K562 (cell line): Measurements from ENCODE around the gene ARL3. TPM values are rescaled to one million over a fixed set of nuclear protein-coding genes. Genes with fewer than 3 reads are reported as not detected.

Experiments used
- MAFF ChIP-seq: IDR thresholded peaks from 2 replicates; pipeline ENCODE4 v1.6.1; 2012; ENCODE audit warnings: low read length, improper control_type of control experiment
- NKRF ChIP-seq: fragments of 450-650 bp; IDR thresholded peaks from 2 replicates; pipeline ENCODE4 v1.6.1; 2016; ENCODE audit warnings: borderline replicate concordance
- NR2F6 ChIP-seq: fragments of 450-650 bp; formaldehyde crosslinking; IDR thresholded peaks from 2 replicates; pipeline ENCODE4 v1.4.0; 2020; ENCODE audit warnings: mild to moderate bottlenecking
- PHB ChIP-seq: fragments of 250-450 bp; sonication (Bioruptor Pico); IDR thresholded peaks from 2 replicates; pipeline ENCODE4 v1.5.0; 2021
- POLR3A ChIP-seq: IDR thresholded peaks from 2 replicates; pipeline ENCODE4 v1.6.1; 2011; ENCODE audit warnings: borderline replicate concordance, mild to moderate bottlenecking, moderate library complexity; ENCODE audit not compliant: insufficient read length, insufficient read depth; ENCODE audit errors: extremely low read depth
- REST ChIP-seq, 2 experiments: fragments of 450-650 bp; formaldehyde crosslinking in 1 of 2; IDR thresholded peaks; 2 replicates each; pipeline versions ENCODE4 v1.4.0 to v1.6.1; 2014 to 2020; ENCODE audit warnings: mild to moderate bottlenecking in 2 of 2, borderline replicate concordance in 1 of 2, low read depth in 1 of 2
- SPI1 ChIP-seq: IDR thresholded peaks from 2 replicates; pipeline ENCODE4 v1.6.1; 2011; ENCODE audit warnings: low read depth, low read length, control low read depth, borderline replicate concordance
- ZNF224 ChIP-seq: sonication (generic); formaldehyde crosslinking; IDR thresholded peaks from 2 replicates; pipeline ENCODE4 v1.8.0; 2022; ENCODE audit warnings: mild to moderate bottlenecking, missing genetic modification reagents
- polyA plus RNA-seq, 8 experiments: library from polyadenylated mRNA; depleted of rRNA in 4 of 8; stranded (reverse) in 5 of 8; unstranded in 3 of 8; fragments of >200 nt; fragmentation: Nextera tagmentation in 2 of 8; fragmentation: Illumina TruSeq in 1 of 8; extraction: Ambion mirVana in 2 of 8; extraction: Trizol in 1 of 8; gene quantifications; 2 replicates each; pipeline versions ENCODE4 v1.2.1 to v1.2.3, GENCODE V29; 2011 to 2014; ENCODE audit warnings: inconsistent platforms in 1 of 8, missing spikeins in 1 of 8
- total RNA-seq, 7 experiments: library from RNA; depleted of rRNA in 6 of 7; stranded (reverse); fragments of >200 nt in 6 of 7; fragmentation: Illumina TruSeq in 2 of 7; extraction: Trizol in 2 of 7; gene quantifications; 2 replicates each; pipeline versions ENCODE4 v1.2.1 to v1.2.3, GENCODE V29; 2011 to 2021; ENCODE audit warnings: low replicate concordance in 1 of 7
- TF ChIP-seq, protein P1 (sequence below): fragments of 250-450 bp; sonication (Bioruptor Pico); IDR thresholded peaks from 2 replicates; pipeline ENCODE4 v1.8.0; 2021; ENCODE audit warnings: moderate library complexity, mild to moderate bottlenecking, inconsistent platforms
- TF ChIP-seq, protein P2 (sequence below): conservative IDR thresholded peaks from 2 replicates; pipeline ENCODE4 v1.6.1; 2011; ENCODE audit warnings: low read depth, mild to moderate bottlenecking, low read length; ENCODE audit not compliant: control insufficient read depth

The ARL3 gene
- total and polyA plus RNA-seq, 9 of the 15 experiments (the other 6 are each of a cell fraction or from before 2014, with no cell fraction given): 2.9 to 8.9 (median 4.8) TPM

GRCh38 chr10:102675666-102676533 is 38.3 kb downstream of the ARL3 start (continued):
- TF ChIP-seq REST (IDR thresholded peaks at IDR 0.05; ENCODE audit: borderline replicate concordance): no peak
- TF ChIP-seq REST (CRISPR knock-in tag; IDR thresholded peaks at IDR 0.05; ENCODE audit: low read depth): no peak
- TF ChIP-seq, protein P1, sequence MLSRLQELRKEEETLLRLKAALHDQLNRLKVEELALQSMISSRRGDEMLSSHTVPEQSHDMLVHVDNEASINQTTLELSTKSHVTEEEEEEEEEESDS (CRISPR knock-in tag): no peak
- peak; percentile 49; the same call in 1 of the 2 replicates for TF ChIP-seq SPI1
- TF ChIP-seq PHB (CRISPR knock-in tag): no peak
- TF ChIP-seq, protein P2, sequence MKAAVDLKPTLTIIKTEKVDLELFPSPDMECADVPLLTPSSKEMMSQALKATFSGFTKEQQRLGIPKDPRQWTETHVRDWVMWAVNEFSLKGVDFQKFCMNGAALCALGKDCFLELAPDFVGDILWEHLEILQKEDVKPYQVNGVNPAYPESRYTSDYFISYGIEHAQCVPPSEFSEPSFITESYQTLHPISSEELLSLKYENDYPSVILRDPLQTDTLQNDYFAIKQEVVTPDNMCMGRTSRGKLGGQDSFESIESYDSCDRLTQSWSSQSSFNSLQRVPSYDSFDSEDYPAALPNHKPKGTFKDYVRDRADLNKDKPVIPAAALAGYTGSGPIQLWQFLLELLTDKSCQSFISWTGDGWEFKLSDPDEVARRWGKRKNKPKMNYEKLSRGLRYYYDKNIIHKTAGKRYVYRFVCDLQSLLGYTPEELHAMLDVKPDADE: no peak
- no peak for TF ChIP-seq POLR3A
- no peak for TF ChIP-seq NR2F6 (CRISPR knock-in tag)
- no peak for TF ChIP-seq ZNF224 (CRISPR knock-in tag)
- no peak for TF ChIP-seq NKRF
- peak; percentile 14; the same call in 1 of the 2 replicates for TF ChIP-seq MAFF
